K562 (cell line): Measurements from ENCODE around the gene RBM15. TPM values are rescaled to one million over a fixed set of nuclear protein-coding genes. Genes with fewer than 3 reads are reported as not detected.

Experiments used
- ATAC-seq: fragments of 200-7000 bp; cut with Tn5 transposase; 3 replicates; pipeline ENCODE4 v1.9.1; 2020; ENCODE audit warnings: moderate library complexity
- BruUV-seq: library from RNA; stranded (reverse); fragments of 400-500 nt; replicated peaks from 2 replicates; lab custom pipeline; 2021; lab: Mats Ljungman, UMichigan
- CTCF ChIA-PET: fragments of 300-600 bp; formaldehyde crosslinking; extraction: SDS; loops from one replicate; lab custom pipeline; 2021; ENCODE audit warnings: low intra/inter-chr PET ratio; lab: Yijun Ruan, JAX
- POLR2A ChIA-PET: fragments of 300-600, 350-650 bp; sonication (Branson Sonifier 250); formaldehyde crosslinking; extraction: SDS; loops from one replicate; lab custom pipeline; 2021; ENCODE audit warnings: antibody characterized with exemption, inconsistent platforms; lab: Yijun Ruan, JAX
- DNase-seq, 4 experiments: peaks; one replicate each; pipeline versions ENCODE4 v3.0.0 to v3.0.0-alpha.2; 2011 to 2018; ENCODE audit warnings: low spot score in 3 of 4, mixed read lengths in 3 of 4; ENCODE audit errors: extremely low read depth in 1 of 4
- FAIRE-seq: peaks from 2 replicates; lab custom pipeline; 2011; peaks lifted over from hg19 to GRCh38; lab: Jason Lieb, UNC
- H2AFZ ChIP-seq: 2 replicates; pipeline ENCODE4 v1.6.0; 2011; ENCODE audit warnings: low read depth, low read length, control low read depth, inconsistent platforms
- H3K27ac ChIP-seq: fragments of 200-600 bp; 3 replicates; pipeline ENCODE4 v1.8.0; 2011; ENCODE audit warnings: low read depth, mild to moderate bottlenecking, control low read depth, inconsistent platforms, low read length, moderate library complexity, mixed read lengths; ENCODE audit errors: extremely low read depth
- H3K27me3 ChIP-seq, 2 experiments: fragments of 300-600 bp in 1 of 2; 2 replicates in 1 of 2; 3 replicates in 1 of 2; pipeline versions ENCODE4 v1.6.0 to v1.8.0; 2011; ENCODE audit warnings: inconsistent platforms in 2 of 2, low read length in 2 of 2, mild to moderate bottlenecking in 1 of 2, mixed read lengths in 1 of 2, moderate library complexity in 1 of 2; ENCODE audit not compliant: control insufficient read depth in 2 of 2, insufficient read depth in 2 of 2
- H3K36me3 ChIP-seq: fragments of 300-600 bp; 3 replicates; pipeline ENCODE4 v1.8.0; 2011; ENCODE audit warnings: mild to moderate bottlenecking, low read length, inconsistent platforms; ENCODE audit not compliant: control insufficient read depth, insufficient read depth
- H3K4me1 ChIP-seq, 2 experiments: fragments of 200-600 bp in 1 of 2; replicated peaks in 1 of 2; 2 replicates in 1 of 2; 3 replicates in 1 of 2; pipeline versions ENCODE4 v1.5.1 to v1.8.0; 2011; ENCODE audit warnings: inconsistent platforms in 2 of 2, low read length in 2 of 2, mild to moderate bottlenecking in 1 of 2, mixed read lengths in 1 of 2, moderate library complexity in 1 of 2; ENCODE audit not compliant: control insufficient read depth in 2 of 2, insufficient read depth in 2 of 2
- H3K4me2 ChIP-seq: 2 replicates; pipeline ENCODE4 v1.6.1; 2011; ENCODE audit warnings: low read length, control low read depth, inconsistent platforms, mixed read lengths; ENCODE audit not compliant: insufficient read depth
- H3K4me3 ChIP-seq: fragments of 200-600 bp; sonication (generic), shearing (Covaris generic); 2 replicates; pipeline ENCODE4 v1.5.1; 2016; ENCODE audit warnings: control low read depth, inconsistent platforms
- H3K79me2 ChIP-seq: fragments of 200-600 bp; 3 replicates; pipeline ENCODE4 v1.8.0; 2011; ENCODE audit warnings: low read length, inconsistent platforms; ENCODE audit not compliant: control insufficient read depth, insufficient read depth
- H3K9ac ChIP-seq, 2 experiments: 2 replicates each; pipeline versions ENCODE4 v1.6.0 to v1.6.1; 2011; ENCODE audit warnings: low read depth in 2 of 2, low read length in 2 of 2, control low read depth in 1 of 2, inconsistent platforms in 1 of 2, mild to moderate bottlenecking in 1 of 2, mixed read lengths in 1 of 2; ENCODE audit not compliant: insufficient read depth in 1 of 2
- H3K9me1 ChIP-seq: one replicate; pipeline ENCODE4 v1.6.0; 2011; ENCODE audit warnings: inconsistent platforms, mild to moderate bottlenecking, low read length, moderate library complexity; ENCODE audit not compliant: control insufficient read depth, insufficient read depth
- H3K9me3 ChIP-seq: replicated peaks from 2 replicates; pipeline ENCODE4 v1.5.1; 2011; ENCODE audit warnings: low read depth, low read length, inconsistent platforms; ENCODE audit not compliant: control insufficient read depth, insufficient read depth
- H4K20me1 ChIP-seq: replicated peaks from 2 replicates; pipeline ENCODE4 v1.6.1; 2011; ENCODE audit warnings: low read length, inconsistent platforms, mixed read lengths; ENCODE audit not compliant: control insufficient read depth, insufficient read depth
- ELF2 ChIP-seq: fragments of 250-450 bp; sonication (Bioruptor Pico); IDR thresholded peaks from 2 replicates; pipeline ENCODE4 v1.5.0; 2021; ENCODE audit warnings: mild to moderate bottlenecking
- ETS2 ChIP-seq: IDR thresholded peaks from 2 replicates; pipeline ENCODE4 v1.6.1; 2016; ENCODE audit warnings: borderline replicate concordance, missing genetic modification characterization, mild to moderate bottlenecking, moderate library complexity, missing compliant biosample characterization; ENCODE audit not compliant: poor library complexity, severe bottlenecking
- HCFC1 ChIP-seq: IDR thresholded peaks from 2 replicates; pipeline ENCODE4 v1.6.1; 2012; ENCODE audit warnings: low read depth, low read length, improper control_type of control experiment
- HEY1 ChIP-seq: fragments of 250-450 bp; sonication (Bioruptor Pico); IDR thresholded peaks from 2 replicates; pipeline ENCODE4 v1.5.0; 2020; ENCODE audit warnings: mild to moderate bottlenecking, moderate library complexity, borderline replicate concordance
- MTF1 ChIP-seq: fragments of 250-450 bp; sonication (Bioruptor Pico); IDR thresholded peaks from 2 replicates; pipeline ENCODE4 v1.9.0; 2021; ENCODE audit warnings: moderate library complexity, mild to moderate bottlenecking, inconsistent platforms, borderline replicate concordance
- NFXL1 ChIP-seq: fragments of 450-650 bp; formaldehyde crosslinking; IDR thresholded peaks from 2 replicates; pipeline ENCODE4 v1.4.0; 2021; ENCODE audit warnings: mild to moderate bottlenecking
- POLR2H ChIP-seq: IDR thresholded peaks from 2 replicates; pipeline ENCODE4 v1.6.1; 2016; ENCODE audit warnings: missing genetic modification characterization, low read depth, mild to moderate bottlenecking, control low read depth, missing compliant biosample characterization, moderate library complexity
- TEAD1 ChIP-seq, 2 experiments: fragments of 450-650 bp in 1 of 2; sonication (generic) in 1 of 2; formaldehyde crosslinking; IDR thresholded peaks; 2 replicates each; pipeline versions ENCODE4 v1.4.0 to v1.8.0; 2020 to 2022; ENCODE audit warnings: mild to moderate bottlenecking in 2 of 2, missing genetic modification reagents in 1 of 2
- WGBS: fragments of 100-300 bp; shearing (Covaris generic); methylation state at CpG from one replicate; pipeline ENCODE4 v1.1.6; 2016; ENCODE audit warnings: low coverage, mixed read lengths; ENCODE audit not compliant: insufficient coverage; ENCODE audit errors: missing lambda C conversion rate; 5-methylcytosine and 5-hydroxymethylcytosine counted together
- in situ Hi-C: fragments of 300-500 bp; cut with MboI; formaldehyde crosslinking; loops from 4 replicates; pipeline ENCODE4 v1.15.0; 2018; ENCODE audit warnings: inconsistent platforms, mixed read lengths
- intact Hi-C: fragments of 100-400 bp; cut with micrococcal nuclease; formaldehyde crosslinking; loops from 2 replicates; pipeline ENCODE4 v1.14.2; 2022
- polyA plus RNA-seq, 8 experiments: library from polyadenylated mRNA; depleted of rRNA in 4 of 8; stranded (reverse) in 5 of 8; unstranded in 3 of 8; fragments of >200 nt; fragmentation: Nextera tagmentation in 2 of 8; fragmentation: Illumina TruSeq in 1 of 8; extraction: Ambion mirVana in 2 of 8; extraction: Trizol in 1 of 8; gene quantifications; 2 replicates each; pipeline versions ENCODE4 v1.2.1 to v1.2.3, GENCODE V29; 2011 to 2014; ENCODE audit warnings: inconsistent platforms in 1 of 8, missing spikeins in 1 of 8
- total RNA-seq, 7 experiments: library from RNA; depleted of rRNA in 6 of 7; stranded (reverse); fragments of >200 nt in 6 of 7; fragmentation: Illumina TruSeq in 2 of 7; extraction: Trizol in 2 of 7; gene quantifications; 2 replicates each; pipeline versions ENCODE4 v1.2.1 to v1.2.3, GENCODE V29; 2011 to 2021; ENCODE audit warnings: low replicate concordance in 1 of 7
- TF ChIP-seq, protein P1 (sequence below): fragments of 250-450 bp; sonication (Bioruptor Pico); IDR thresholded peaks from 2 replicates; pipeline ENCODE4 v1.5.0; 2020; ENCODE audit warnings: mild to moderate bottlenecking

The RBM15 gene
- total and polyA plus RNA-seq, 9 of the 15 experiments (the other 6 are each of a cell fraction or from before 2014, with no cell fraction given), result 2.4 to 63.4 (median 28.2) TPM

GRCh38 chr1:110312188-110313121, 26.7 kb upstream of the RBM15 start:
- Histone ChIP-seq H3K9ac (peak overlapping the region in 1 of 2 experiments; percentile 2; a peak in 1 of 4 replicates), H2AFZ (peak overlapping the region; percentile 15; the same call in 1 of the 2 replicates), H4K20me1 (0 out of 2 replicates have a peak, but pooled peaks cover 14% of the 10 kb centered on the region), H3K9me1 (no peaks in the 10 kb centered on the region), H3K27ac (no peak overlapping the region), H3K79me2 (no peaks in the 10 kb centered on the region), H3K27me3 (peaks cover 0 to 8% of the 10 kb centered on the region in 2 experiments; a peak in 2 of 5 replicates), H3K9me3 (no peaks in the 10 kb centered on the region), H3K36me3 (no peaks in the 10 kb centered on the region), H3K4me1 (no peaks in the 10 kb centered on the region), H3K4me3 (no peak overlapping the region), H3K4me2 (no peak overlapping the region)
- FAIRE-seq, result peak; percentile 80
- BruUV-seq, result no TSS peak
- intact Hi-C loops, result loop anchor here (1.0 kb wide), 2 partner anchors 105 to 109 kb away; no protein-coding TSS in a partner anchor
- DNase-seq, result peak; percentile 70 to 76 (median 74)
- in situ Hi-C loops, result loop anchor here (5.0 kb wide), 1 partner anchor 110 kb away; no protein-coding TSS in a partner anchor
- WGBS, result 29% methylated on average over 14 of the region's 14 CpGs
- ChIA-PET POLR2A (interaction anchor here (0.9 to 1.0 kb wide), 2 partner anchors 21 to 26 kb away, joined by 4 read pairs; partner anchors contain the start of gene RBM15), CTCF (interaction anchor here (2.0 to 2.8 kb wide), 3 partner anchors 105 to 148 kb away, joined by 7 to 29 read pairs (median 24); no protein-coding TSS in a partner anchor)
- peak; percentile 98 for ATAC-seq
- no peak for TF ChIP-seq ELF2 (CRISPR knock-in tag)
- TF ChIP-seq, protein P1, sequence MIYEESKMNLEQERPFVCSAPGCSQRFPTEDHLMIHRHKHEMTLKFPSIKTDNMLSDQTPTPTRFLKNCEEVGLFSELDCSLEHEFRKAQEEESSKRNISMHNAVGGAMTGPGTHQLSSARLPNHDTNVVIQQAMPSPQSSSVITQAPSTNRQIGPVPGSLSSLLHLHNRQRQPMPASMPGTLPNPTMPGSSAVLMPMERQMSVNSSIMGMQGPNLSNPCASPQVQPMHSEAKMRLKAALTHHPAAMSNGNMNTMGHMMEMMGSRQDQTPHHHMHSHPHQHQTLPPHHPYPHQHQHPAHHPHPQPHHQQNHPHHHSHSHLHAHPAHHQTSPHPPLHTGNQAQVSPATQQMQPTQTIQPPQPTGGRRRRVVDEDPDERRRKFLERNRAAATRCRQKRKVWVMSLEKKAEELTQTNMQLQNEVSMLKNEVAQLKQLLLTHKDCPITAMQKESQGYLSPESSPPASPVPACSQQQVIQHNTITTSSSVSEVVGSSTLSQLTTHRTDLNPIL, result no peak
- no peak for TF ChIP-seq ETS2 (tag)
- no peak for TF ChIP-seq MTF1 (CRISPR knock-in tag)
- no peak for TF ChIP-seq POLR2H
- TF ChIP-seq TEAD1 (CRISPR knock-in tag; IDR thresholded peaks at IDR 0.05), result no peak; a peak in 1 of 4 replicates
- no peak for TF ChIP-seq NFXL1
- no peak for TF ChIP-seq HEY1 (CRISPR knock-in tag)
- TF ChIP-seq HCFC1, result no peak
